GM10266 (cell line): Measurements from ENCODE around the gene NUDC.
"Not testable (repeated sequence)": the region's sequence is repeated elsewhere in the genome, so short reads cannot be mapped to it uniquely, and the experiment has no call there.

ENCODE experiments used
- DNase-seq: peaks from one replicate; pipeline ENCODE4 v3.0.0; 2012; ENCODE audit errors: extremely low spot score
- CTCF ChIP-seq: IDR thresholded peaks from 2 replicates; pipeline ENCODE4 v1.5.1; 2012; ENCODE audit warnings: mild to moderate bottlenecking, low read depth; ENCODE audit not compliant: control insufficient read depth, insufficient read depth; ENCODE audit errors: missing control alignments

NUDC gene

DNA sequence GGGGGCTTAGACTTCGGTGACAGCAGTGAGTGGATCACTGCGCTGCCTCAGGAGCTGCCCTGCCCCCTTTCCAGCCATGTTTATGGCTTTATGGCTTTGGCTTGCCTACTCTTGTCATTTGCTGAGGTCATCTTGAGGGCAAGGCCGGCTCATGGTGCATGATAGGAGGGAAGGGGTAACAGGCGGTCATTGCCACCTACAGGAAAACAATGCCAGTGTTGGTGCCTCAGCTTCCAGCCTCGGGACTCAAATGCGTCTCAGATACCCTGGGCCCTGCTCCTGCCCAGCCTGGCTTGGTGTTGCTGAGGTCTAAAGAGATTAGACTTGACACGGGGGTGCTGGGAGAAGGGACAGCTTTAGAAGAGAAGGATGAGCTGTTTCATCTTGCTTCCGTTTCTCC is 24.2 kb downstream of the NUDC start:
- TF ChIP-seq CTCF: no peak
- DNase-seq: no peak

- no peak for DNase-seq
- TF ChIP-seq CTCF: no peak
These were observed 24.7 kb downstream of the NUDC start for GRCh38 chr1:26946270-26946669.

DNA sequence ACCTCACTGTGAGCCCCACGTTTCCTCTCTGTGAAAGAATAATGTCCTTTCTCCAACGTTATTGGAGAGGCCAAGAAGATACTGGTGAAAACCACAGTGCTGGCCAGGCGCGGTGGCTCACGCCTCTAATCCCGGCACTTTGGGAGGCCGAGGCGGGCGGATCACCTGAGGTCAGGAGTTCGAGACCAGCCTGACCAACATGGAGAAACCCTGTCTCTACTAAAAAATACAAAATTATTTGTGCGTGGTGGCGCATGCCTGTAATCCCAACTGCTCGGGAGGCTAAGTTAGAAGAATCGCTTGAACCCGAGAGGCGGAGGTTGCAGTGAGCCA is 27.1 kb downstream of the NUDC start:
- DNase-seq: not testable (repeated sequence)

DNA sequence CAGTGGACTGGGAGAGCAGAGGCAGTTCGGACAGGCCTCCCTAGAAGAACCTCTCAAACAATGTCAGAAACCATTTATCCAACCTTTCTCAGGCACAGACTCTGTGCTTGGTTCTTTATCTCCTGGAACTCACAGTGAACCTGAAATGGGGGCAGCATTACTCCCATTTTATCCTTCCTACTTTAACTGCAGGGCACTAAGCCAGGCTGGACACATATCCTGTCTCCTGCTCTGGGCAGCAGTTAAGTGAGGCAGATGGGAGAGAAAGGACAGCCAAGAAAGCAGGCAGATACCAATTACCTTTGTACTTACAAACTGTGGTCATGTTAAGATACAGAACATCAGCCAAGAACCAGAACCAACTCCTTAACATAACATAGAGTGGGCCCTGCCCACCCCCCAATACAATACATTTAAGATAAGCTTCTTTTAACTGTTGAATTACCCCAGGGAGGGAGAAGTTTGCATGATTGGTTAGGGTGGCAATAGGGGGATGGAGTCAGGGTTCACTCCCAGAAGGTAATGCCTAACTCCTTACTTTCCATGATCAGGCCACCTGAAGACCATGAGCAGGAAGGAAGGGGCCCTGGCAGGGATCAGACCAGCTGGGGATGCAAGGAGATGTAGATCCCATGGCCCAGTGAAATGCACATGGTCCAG is 27.9 kb downstream of the NUDC start:
- no peak for TF ChIP-seq CTCF
- no peak for DNase-seq

DNA sequence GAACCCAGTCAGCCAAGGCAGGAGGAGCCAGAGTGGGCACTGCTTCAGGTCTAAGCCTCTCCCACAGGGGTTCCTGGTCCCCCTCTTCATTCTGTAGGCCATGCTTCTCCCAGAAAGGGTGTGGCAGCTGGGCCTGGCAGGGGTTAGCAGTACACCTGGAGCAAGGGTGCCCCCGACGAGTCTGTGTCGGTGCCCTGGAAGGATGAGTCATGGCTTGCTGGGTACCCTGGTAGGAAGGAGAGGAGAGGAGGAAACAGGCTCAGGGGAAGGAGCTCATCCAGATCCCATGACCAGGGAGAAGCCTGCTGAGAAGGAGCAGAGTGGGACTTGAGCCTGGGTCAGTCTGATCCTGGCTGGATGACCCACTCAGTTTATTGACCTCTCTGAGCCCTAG is 28.4 kb downstream of the NUDC start:
- no peak for DNase-seq
- no peak for TF ChIP-seq CTCF

GRCh38 chr1:26950602-26951001 is 29.1 kb downstream of the NUDC start:
- DNase-seq: no peak
- TF ChIP-seq CTCF: no peak

DNA sequence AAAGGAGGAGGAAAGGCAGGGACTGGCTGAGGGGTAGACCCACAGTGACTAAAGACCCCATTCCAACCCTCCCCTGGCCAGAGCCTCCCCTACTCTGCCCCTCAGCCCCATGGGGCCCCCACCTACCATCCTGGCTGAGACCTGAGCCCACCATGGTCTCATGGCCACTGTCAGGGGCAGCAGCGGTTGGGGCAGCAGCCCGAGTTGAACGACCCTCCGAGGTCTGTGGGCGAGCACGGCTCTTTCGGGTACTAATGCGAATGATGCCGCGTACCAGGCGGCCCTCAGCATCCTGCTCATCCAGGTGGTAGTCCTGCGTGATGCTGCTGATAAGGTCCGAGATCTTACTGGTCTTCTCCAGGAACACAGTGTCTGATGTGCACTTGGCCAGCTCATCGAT is 29.7 kb downstream of the NUDC start:
- no peak for TF ChIP-seq CTCF
- no peak for DNase-seq
